Gastrocnemius medialis (tissue), 4 donors: Measurements from ENCODE around the gene ROBO1. TPM values are rescaled to one million over a fixed set of nuclear protein-coding genes. Genes with fewer than 3 reads are reported as not detected.
A peak's percentile ranks its signal among the peaks of the same experiment; 100 is the strongest.

Experiments
- ATAC-seq, 2 donors: fragments of 150-250 bp; one replicate each; pipeline ENCODE4 v1.9.1; 2016
- DNase-seq, 2 donors: peaks; one replicate each; pipeline ENCODE4 v3.0.0-alpha.2; 2019
- H3K27ac ChIP-seq, 4 donors: fragments of 200-600 bp; sonication (generic); 1 replicate in 1 of 4; 2 replicates in 3 of 4; pipeline ENCODE4 v1.5.1; 2016 to 2018; ENCODE audit warnings: mild to moderate bottlenecking in 2 of 4, moderate library complexity in 1 of 4
- H3K27me3 ChIP-seq, 3 donors: fragments of 200-600 bp; sonication (generic) in 2 of 3; 1 replicate in 1 of 3; 2 replicates in 2 of 3; pipeline versions ENCODE4 v1.5.1 to v1.6.0; 2016 to 2019; ENCODE audit warnings: mild to moderate bottlenecking in 1 of 3, moderate library complexity in 1 of 3
- H3K36me3 ChIP-seq, 2 donors: fragments of 200-600 bp; sonication (generic) in 1 of 2; one replicate each; pipeline ENCODE4 v1.5.1; 2017 to 2018
- H3K4me1 ChIP-seq, 2 donors: fragments of 200-600 bp; sonication (generic) in 1 of 2; one replicate each; pipeline ENCODE4 v1.5.1; 2016 to 2017; ENCODE audit warnings: mild to moderate bottlenecking in 2 of 2
- H3K4me3 ChIP-seq, 4 donors: fragments of 200-600 bp; sonication (generic) in 3 of 4; 1 replicate in 1 of 4; 2 replicates in 3 of 4; pipeline ENCODE4 v1.5.1; 2016 to 2019; ENCODE audit warnings: mild to moderate bottlenecking in 2 of 4
- H3K9me3 ChIP-seq, 3 donors: fragments of 200-600 bp; sonication (generic) in 2 of 3; 1 replicate in 1 of 3; 2 replicates in 2 of 3; pipeline ENCODE4 v1.5.1; 2016 to 2019
- POLR2A ChIP-seq, 2 donors: fragments of 450-650 bp; IDR thresholded peaks; one replicate each; pipeline ENCODE4 v1.6.1; 2017; ENCODE audit warnings: antibody characterized with exemption in 2 of 2, mild to moderate bottlenecking in 2 of 2, moderate library complexity in 2 of 2
- in situ Hi-C, 4 donors: fragments of 200-750 bp; cut with MboI; loops; one replicate each; pipeline versions ENCODE4 v1.15.0 to v1.8.0; 2017; ENCODE audit warnings: low sequenced_read_pairs in 4 of 4
- intact Hi-C: fragments of 100-400 bp; cut with DNase I; formaldehyde crosslinking; loops from one replicate; pipeline ENCODE4 v1.15.1; 2023; ENCODE audit warnings: low total_unique reads
- total RNA-seq, 4 donors: library from RNA; depleted of rRNA; stranded (reverse); fragments of >200 nt; gene quantifications; one replicate each; pipeline versions ENCODE4 v1.1.0 to v1.2.3, GENCODE V29; 2016
- TF ChIP-seq, protein P1 (sequence below), 5 experiments: fragments of 450-650 bp in 3 of 5; fragments of 200-600 bp in 2 of 5; sonication (generic) in 2 of 5; IDR thresholded peaks in 4 of 5; conservative IDR thresholded peaks in 1 of 5; 1 replicate in 4 of 5; 2 replicates in 1 of 5; pipeline ENCODE4 v1.5.1; 2016 to 2019; ENCODE audit warnings: antibody characterized with exemption in 5 of 5, mild to moderate bottlenecking in 3 of 5, moderate library complexity in 3 of 5

The ROBO1 gene
- total RNA-seq, 4 donors from 2014 or later, result 4.2 to 16.0 (median 9.5) TPM

- Histone ChIP-seq H3K27me3 (no peaks in the 10 kb centered on the region), H3K4me3 (no peak overlapping the region), H3K9me3 (no peaks in the 10 kb centered on the region), H3K36me3 (no peaks in the 10 kb centered on the region), H3K4me1 (peaks cover 0 to 14% of the 10 kb centered on the region in 2 donors), H3K27ac (no peak overlapping the region)
- intact Hi-C loops (no loop called here), in situ Hi-C loops (loop anchor here in 1 of 4 donors (25.0 kb wide), 2 partner anchors 97 to 403 kb away; no protein-coding TSS in a partner anchor)
- DNase-seq, result peak; percentile 12 to 35
- TF ChIP-seq, protein P1, sequence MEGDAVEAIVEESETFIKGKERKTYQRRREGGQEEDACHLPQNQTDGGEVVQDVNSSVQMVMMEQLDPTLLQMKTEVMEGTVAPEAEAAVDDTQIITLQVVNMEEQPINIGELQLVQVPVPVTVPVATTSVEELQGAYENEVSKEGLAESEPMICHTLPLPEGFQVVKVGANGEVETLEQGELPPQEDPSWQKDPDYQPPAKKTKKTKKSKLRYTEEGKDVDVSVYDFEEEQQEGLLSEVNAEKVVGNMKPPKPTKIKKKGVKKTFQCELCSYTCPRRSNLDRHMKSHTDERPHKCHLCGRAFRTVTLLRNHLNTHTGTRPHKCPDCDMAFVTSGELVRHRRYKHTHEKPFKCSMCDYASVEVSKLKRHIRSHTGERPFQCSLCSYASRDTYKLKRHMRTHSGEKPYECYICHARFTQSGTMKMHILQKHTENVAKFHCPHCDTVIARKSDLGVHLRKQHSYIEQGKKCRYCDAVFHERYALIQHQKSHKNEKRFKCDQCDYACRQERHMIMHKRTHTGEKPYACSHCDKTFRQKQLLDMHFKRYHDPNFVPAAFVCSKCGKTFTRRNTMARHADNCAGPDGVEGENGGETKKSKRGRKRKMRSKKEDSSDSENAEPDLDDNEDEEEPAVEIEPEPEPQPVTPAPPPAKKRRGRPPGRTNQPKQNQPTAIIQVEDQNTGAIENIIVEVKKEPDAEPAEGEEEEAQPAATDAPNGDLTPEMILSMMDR (IDR thresholded peaks at IDR 0.05 in 4 of 5, conservative IDR thresholded peaks at IDR 0.05 in 1 of 5), result no peak
- TF ChIP-seq POLR2A (IDR thresholded peaks at IDR 0.05), result no peak
- ATAC-seq, result no peak
Measured at GRCh38 chr3:79490165-79491028, 277.4 kb downstream of the ROBO1 start.

DNA sequence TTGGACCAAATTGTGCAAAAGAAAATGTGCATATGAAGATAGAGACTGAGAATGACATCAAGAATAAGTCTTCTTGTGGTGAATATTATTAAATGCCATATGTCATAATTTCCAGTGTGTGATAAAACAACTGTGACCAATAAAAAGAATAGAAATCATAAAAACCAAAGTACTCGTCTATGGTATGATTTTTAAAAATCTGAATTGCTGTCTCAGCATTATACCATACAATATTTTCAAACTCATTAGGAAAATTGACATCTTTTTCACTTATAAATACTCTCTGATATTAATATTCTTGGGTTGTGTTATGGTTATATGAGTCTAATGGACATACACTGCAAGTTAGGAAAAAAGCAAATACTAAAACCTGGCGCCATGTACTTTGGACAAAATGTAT lies 279.4 kb downstream of the ROBO1 start:
- TF ChIP-seq, protein P1 (IDR thresholded peaks at IDR 0.05 in 4 of 5, conservative IDR thresholded peaks at IDR 0.05 in 1 of 5), result no peak
- no peak for TF ChIP-seq POLR2A (IDR thresholded peaks at IDR 0.05)
- H3K9me3 ChIP-seq, result no peaks in the 10 kb centered on the region
- no peak overlapping the region for H3K27ac ChIP-seq
- DNase-seq (no peak), ATAC-seq (no peak)
- H3K36me3 ChIP-seq, result no peaks in the 10 kb centered on the region
- in situ Hi-C loops (loop anchor here in 1 of 4 donors (25.0 kb wide), 2 partner anchors 99 to 401 kb away; no protein-coding TSS in a partner anchor), intact Hi-C loops (no loop called here)
- no peaks in the 10 kb centered on the region for H3K27me3 ChIP-seq
- peaks cover 0 to 14% of the 10 kb centered on the region in 2 donors for H3K4me1 ChIP-seq
- no peak overlapping the region for H3K4me3 ChIP-seq

GRCh38 chr3:79480746-79481145 lies 287.1 kb downstream of the ROBO1 start:
- no peak overlapping the region for H3K4me3 ChIP-seq
- H3K27ac ChIP-seq, result no peak overlapping the region
- TF ChIP-seq, protein P1 (IDR thresholded peaks at IDR 0.05 in 4 of 5, conservative IDR thresholded peaks at IDR 0.05 in 1 of 5), result no peak
- no peak for TF ChIP-seq POLR2A (IDR thresholded peaks at IDR 0.05)
- H3K4me1 ChIP-seq, result no peaks in the 10 kb centered on the region
- H3K27me3 ChIP-seq, result no peaks in the 10 kb centered on the region
- intact Hi-C loops (no loop called here), in situ Hi-C loops (loop anchor here in 1 of 4 donors (25.0 kb wide), 2 partner anchors 107 to 393 kb away; no protein-coding TSS in a partner anchor)
- DNase-seq (no peak), ATAC-seq (no peak)
- no peaks in the 10 kb centered on the region for H3K36me3 ChIP-seq
- no peaks in the 10 kb centered on the region for H3K9me3 ChIP-seq

DNA sequence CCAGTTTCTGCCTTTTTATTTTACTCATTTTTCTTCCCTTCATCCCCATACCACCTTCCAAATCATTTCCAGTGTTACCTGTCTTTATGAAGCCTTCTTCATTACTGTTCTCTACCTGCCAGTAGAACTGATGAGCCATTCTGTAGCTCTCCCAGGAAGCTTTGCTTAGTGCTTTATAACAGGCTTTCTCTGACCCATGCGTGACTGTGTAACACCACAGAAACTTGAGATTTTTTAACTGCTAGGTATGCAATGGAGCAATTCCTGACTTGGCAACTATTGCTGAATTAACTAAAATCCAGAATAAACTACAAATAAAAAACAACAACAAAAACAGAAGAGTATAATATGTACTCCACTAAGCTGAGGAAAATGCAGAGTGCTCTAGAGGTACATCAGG lies 289.2 kb downstream of the ROBO1 start:
- intact Hi-C loops (no loop called here), in situ Hi-C loops (loop anchor here in 1 of 4 donors (25.0 kb wide), 2 partner anchors 109 to 391 kb away; no protein-coding TSS in a partner anchor)
- Histone ChIP-seq H3K27ac (no peak overlapping the region), H3K36me3 (no peaks in the 10 kb centered on the region), H3K4me3 (no peak overlapping the region), H3K4me1 (no peaks in the 10 kb centered on the region), H3K9me3 (no peaks in the 10 kb centered on the region), H3K27me3 (no peaks in the 10 kb centered on the region)
- no peak for TF ChIP-seq POLR2A (IDR thresholded peaks at IDR 0.05)
- TF ChIP-seq, protein P1 (IDR thresholded peaks at IDR 0.05 in 4 of 5, conservative IDR thresholded peaks at IDR 0.05 in 1 of 5), result no peak
- DNase-seq (no peak), ATAC-seq (no peak)
